K562 (cell line): ENCODE results near the gene CPT1B. TPM values are rescaled to one million over a fixed set of nuclear protein-coding genes. Genes with fewer than 3 reads are reported as not detected.

Source experiments
- CREB3L1 ChIP-seq: fragments of 450-650 bp; IDR thresholded peaks from 2 replicates; pipeline ENCODE4 v1.6.1; 2014; ENCODE audit warnings: low read depth, mild to moderate bottlenecking, moderate library complexity, borderline replicate concordance
- CTBP1 ChIP-seq: fragments of 450-650 bp; IDR thresholded peaks from 2 replicates; pipeline ENCODE4 v1.6.1; 2016; ENCODE audit warnings: borderline replicate concordance
- DPF2 ChIP-seq: fragments of 450-650 bp; IDR thresholded peaks from 2 replicates; pipeline ENCODE4 v1.6.1; 2016
- EHMT2 ChIP-seq: fragments of 450-650 bp; IDR thresholded peaks from 2 replicates; pipeline ENCODE4 v1.6.1; 2018; ENCODE audit warnings: antibody characterized with exemption
- EP400 ChIP-seq: fragments of 450-650 bp; IDR thresholded peaks from 2 replicates; pipeline ENCODE4 v1.6.1; 2017; ENCODE audit warnings: antibody characterized with exemption, mild to moderate bottlenecking, moderate library complexity
- MYC ChIP-seq, 2 experiments: fragments of 250-450 bp in 1 of 2; sonication (Bioruptor Pico) in 1 of 2; IDR thresholded peaks; 2 replicates each; pipeline versions ENCODE4 v1.5.1 to v1.6.1; 2012 to 2021; ENCODE audit warnings: low read depth in 2 of 2, borderline replicate concordance in 1 of 2, improper control_type of control experiment in 1 of 2, low read length in 1 of 2, mild to moderate bottlenecking in 1 of 2, moderate library complexity in 1 of 2
- RAD21 ChIP-seq, 2 experiments: fragments of 250-450 bp in 1 of 2; fragments of 450-650 bp in 1 of 2; sonication (Bioruptor Pico) in 1 of 2; formaldehyde crosslinking in 1 of 2; IDR thresholded peaks in 1 of 2; conservative IDR thresholded peaks in 1 of 2; 2 replicates each; pipeline versions ENCODE4 v1.4.0 to v1.8.0; 2020 to 2022; ENCODE audit warnings: mild to moderate bottlenecking in 2 of 2, moderate library complexity in 1 of 2
- RBFOX2 ChIP-seq: fragments of 200-400 bp; formaldehyde crosslinking; IDR thresholded peaks from 2 replicates; pipeline ENCODE4 v1.6.1; 2017; ENCODE audit warnings: low read depth, mild to moderate bottlenecking, low read length, moderate library complexity
- RBM22 ChIP-seq: fragments of 200-400 bp; formaldehyde crosslinking; IDR thresholded peaks from 2 replicates; pipeline ENCODE4 v1.6.1; 2018; ENCODE audit warnings: low read length, low read depth; ENCODE audit not compliant: poor library complexity, severe bottlenecking
- RCOR1 ChIP-seq, 2 experiments: IDR thresholded peaks; 2 replicates each; pipeline ENCODE4 v1.6.1; 2012; ENCODE audit warnings: low read depth in 2 of 2, low read length in 2 of 2, borderline replicate concordance in 1 of 2, improper control_type of control experiment in 1 of 2
- RNF2 ChIP-seq: sonication (generic); IDR thresholded peaks from 2 replicates; pipeline ENCODE4 v1.6.1; 2016
- SMARCA4 ChIP-seq: fragments of 450-650 bp; IDR thresholded peaks from 2 replicates; pipeline ENCODE4 v1.6.1; 2016
- SRSF7 ChIP-seq: fragments of 200-400 bp; formaldehyde crosslinking; optimal IDR thresholded peaks from 2 replicates; pipeline ENCODE3; 2017; ENCODE audit warnings: mild to moderate bottlenecking, low read depth, low read length
- TAF7 ChIP-seq: fragments of 450-650 bp; IDR thresholded peaks from 2 replicates; pipeline ENCODE4 v1.6.1; 2016; ENCODE audit warnings: missing genetic modification characterization, missing compliant biosample characterization
- TRIM24 ChIP-seq, 2 experiments: fragments of 450-650 bp; IDR thresholded peaks; 2 replicates each; pipeline ENCODE4 v1.6.1; 2016
- ZNF197 ChIP-seq: fragments of 200-800 bp; sonication (Bioruptor generic); IDR thresholded peaks from 2 replicates; pipeline ENCODE4 v1.6.1; 2016; ENCODE audit warnings: low read depth, missing genetic modification characterization, missing compliant biosample characterization
- ZNF395 ChIP-seq: fragments of 200-800 bp; sonication (Bioruptor generic); IDR thresholded peaks from 2 replicates; pipeline ENCODE4 v1.6.1; 2017; ENCODE audit warnings: missing genetic modification characterization, missing compliant biosample characterization
- ZNF583 ChIP-seq: fragments of 250-450 bp; sonication (Bioruptor Pico); IDR thresholded peaks from 2 replicates; pipeline ENCODE4 v1.4.0; 2020
- ZNF584 ChIP-seq: fragments of 200-800 bp; sonication (Bioruptor generic); IDR thresholded peaks from 2 replicates; pipeline ENCODE4 v1.6.1; 2016; ENCODE audit warnings: low read depth, mild to moderate bottlenecking, missing genetic modification characterization, missing compliant biosample characterization
- ZNF589 ChIP-seq: fragments of 200-800 bp; sonication (Bioruptor generic); IDR thresholded peaks from 2 replicates; pipeline ENCODE4 v1.6.1; 2016; ENCODE audit warnings: low read depth, missing genetic modification characterization, missing compliant biosample characterization
- ZNF639 ChIP-seq, 2 experiments: fragments of 200-800 bp in 1 of 2; sonication (Bioruptor generic) in 1 of 2; sonication (generic) in 1 of 2; formaldehyde crosslinking in 1 of 2; IDR thresholded peaks in 1 of 2; conservative IDR thresholded peaks in 1 of 2; 2 replicates each; pipeline versions ENCODE4 v1.5.0 to v1.6.1; 2016 to 2020; ENCODE audit warnings: missing compliant biosample characterization in 1 of 2, missing genetic modification characterization in 1 of 2, missing genetic modification reagents in 1 of 2
- polyA plus RNA-seq, 8 experiments: library from polyadenylated mRNA; depleted of rRNA in 4 of 8; stranded (reverse) in 5 of 8; unstranded in 3 of 8; fragments of >200 nt; fragmentation: Nextera tagmentation in 2 of 8; fragmentation: Illumina TruSeq in 1 of 8; extraction: Ambion mirVana in 2 of 8; extraction: Trizol in 1 of 8; gene quantifications; 2 replicates each; pipeline versions ENCODE4 v1.2.1 to v1.2.3, GENCODE V29; 2011 to 2014; ENCODE audit warnings: inconsistent platforms in 1 of 8, missing spikeins in 1 of 8
- total RNA-seq, 7 experiments: library from RNA; depleted of rRNA in 6 of 7; stranded (reverse); fragments of >200 nt in 6 of 7; fragmentation: Illumina TruSeq in 2 of 7; extraction: Trizol in 2 of 7; gene quantifications; 2 replicates each; pipeline versions ENCODE4 v1.2.1 to v1.2.3, GENCODE V29; 2011 to 2021; ENCODE audit warnings: low replicate concordance in 1 of 7

The CPT1B gene
- total and polyA plus RNA-seq, 9 of the 15 experiments (the other 6 are each of a cell fraction or from before 2014, with no cell fraction given), result 0.35 to 6.1 (median 2.6) TPM

GRCh38 chr22:50545522-50546325, 32.5 kb downstream of the CPT1B start, which contains the start of gene KLHDC7B (continued):
- TF ChIP-seq ZNF639 (CRISPR knock-in tag; conservative IDR thresholded peaks at IDR 0.05 in 1 of 2, IDR thresholded peaks at IDR 0.05 in 1 of 2) (0 out of 4 replicates have a peak, but pooled peaks of 1 of the 2 experiments have one; percentile 7), SRSF7 (no peak), ZNF583 (CRISPR knock-in tag) (no peak), RAD21 (CRISPR knock-in tag; conservative IDR thresholded peaks at IDR 0.05 in 1 of 2, IDR thresholded peaks at IDR 0.05 in 1 of 2) (peak in 1 of 2 experiments; percentile 15; a peak in 1 of 4 replicates), TAF7 (tag) (0 out of 2 replicates have a peak, but pooled peaks have one; percentile 17), ZNF584 (CRISPR knock-in tag) (peak; percentile 54), TRIM24 (IDR thresholded peaks at IDR 0.05) (peak; percentile 50 to 75; a peak in 2 of 4 replicates), RBM22 (no peak), CTBP1 (0 out of 2 replicates have a peak, but pooled peaks have one; percentile 29), ZNF395 (CRISPR knock-in tag) (0 out of 2 replicates have a peak, but pooled peaks have one; percentile 9), MYC (IDR thresholded peaks at IDR 0.05; ENCODE audit: low read depth, low read length) (peak; percentile 91), MYC (CRISPR knock-in tag; IDR thresholded peaks at IDR 0.05; ENCODE audit: borderline replicate concordance, low read depth) (no peak), EP400 (peak; percentile 71), EHMT2 (no peak), SMARCA4 (peak; percentile 53; the same call in 1 of the 2 replicates), RNF2 (peak; percentile 29; the same call in 1 of the 2 replicates), ZNF197 (CRISPR knock-in tag) (peak; percentile 16; the same call in 1 of the 2 replicates), DPF2 (peak; percentile 26; the same call in 1 of the 2 replicates), ZNF589 (CRISPR knock-in tag) (peak; percentile 78), RCOR1 (IDR thresholded peaks at IDR 0.05; ENCODE audit: borderline replicate concordance in 1 of 2, low read depth in 2 of 2, low read length in 2 of 2) (peak in 1 of 2 experiments; percentile 23; a peak in 1 of 4 replicates), CREB3L1 (peak; percentile 45; the same call in 1 of the 2 replicates), RBFOX2 (peak; percentile 70)
